Liver (tissue), 9 donors: ENCODE data around the gene DMXL2. TPM values are rescaled to one million over a fixed set of nuclear protein-coding genes. Genes with fewer than 3 reads are reported as not detected.

ENCODE experiments used
- DNase-seq: peaks from one replicate; pipeline ENCODE4 v3.0.0-alpha.2; 2017; ENCODE audit warnings: low spot score
- H3K27ac ChIP-seq, 2 donors: one replicate each; pipeline ENCODE4 v1.7.0; 2013; ENCODE audit warnings: inconsistent platforms in 2 of 2, low read length in 2 of 2, control low read depth in 1 of 2, low read depth in 1 of 2, mild to moderate bottlenecking in 1 of 2
- H3K27me3 ChIP-seq, 4 donors: one replicate each; pipeline versions ENCODE4 v1.6.1 to v1.7.0; 2013; ENCODE audit warnings: low read length in 3 of 4, inconsistent platforms in 1 of 4, mild to moderate bottlenecking in 1 of 4, moderate library complexity in 1 of 4; ENCODE audit not compliant: control insufficient read depth in 4 of 4, insufficient read depth in 4 of 4
- H3K36me3 ChIP-seq, 4 donors: one replicate each; pipeline versions ENCODE4 v1.6.1 to v1.7.0; 2013; ENCODE audit warnings: low read length in 3 of 4, mild to moderate bottlenecking in 3 of 4, low read depth in 1 of 4, moderate library complexity in 1 of 4; ENCODE audit not compliant: control insufficient read depth in 4 of 4, insufficient read depth in 3 of 4
- H3K4me1 ChIP-seq, 4 donors: one replicate each; pipeline versions ENCODE4 v1.6.1 to v1.7.0; 2013; ENCODE audit warnings: low read length in 3 of 4, mild to moderate bottlenecking in 3 of 4, moderate library complexity in 1 of 4; ENCODE audit not compliant: control insufficient read depth in 4 of 4, insufficient read depth in 4 of 4
- H3K4me3 ChIP-seq, 3 donors: one replicate each; pipeline versions ENCODE4 v1.6.1 to v1.7.0; 2013; ENCODE audit warnings: low read length in 3 of 3, control low read depth in 1 of 3, low read depth in 1 of 3, mild to moderate bottlenecking in 1 of 3
- H3K9ac ChIP-seq, 2 donors: one replicate each; pipeline ENCODE4 v1.7.0; 2013; ENCODE audit warnings: low read length in 2 of 2, mild to moderate bottlenecking in 2 of 2, moderate library complexity in 2 of 2, control low read depth in 1 of 2, low read depth in 1 of 2
- H3K9me3 ChIP-seq, 4 donors: one replicate each; pipeline versions ENCODE4 v1.6.1 to v1.7.0; 2013; ENCODE audit warnings: low read length in 3 of 4; ENCODE audit not compliant: control insufficient read depth in 4 of 4
- EGR1 ChIP-seq, 2 donors: IDR thresholded peaks; 2 replicates each; pipeline ENCODE4 v1.6.1; 2016 to 2018; ENCODE audit warnings: antibody characterized with exemption in 2 of 2, low read depth in 2 of 2
- FOXA1 ChIP-seq: IDR thresholded peaks from 2 replicates; pipeline ENCODE4 v1.6.1; 2016; ENCODE audit warnings: antibody characterized with exemption
- FOXA2 ChIP-seq: IDR thresholded peaks from 2 replicates; pipeline ENCODE4 v1.6.1; 2016; ENCODE audit warnings: antibody characterized with exemption
- GABPA ChIP-seq, 2 donors: IDR thresholded peaks in 1 of 2; conservative IDR thresholded peaks in 1 of 2; 2 replicates each; pipeline ENCODE4 v1.6.1; 2016; ENCODE audit warnings: antibody characterized with exemption in 2 of 2, mild to moderate bottlenecking in 1 of 2, moderate library complexity in 1 of 2
- HNF4A ChIP-seq, 2 donors: conservative IDR thresholded peaks; 2 replicates each; pipeline ENCODE4 v1.6.1; 2016; ENCODE audit warnings: antibody characterized with exemption in 2 of 2, mild to moderate bottlenecking in 2 of 2
- HNF4G ChIP-seq: IDR thresholded peaks from 2 replicates; pipeline ENCODE4 v1.6.1; 2016; ENCODE audit warnings: antibody characterized with exemption
- JUND ChIP-seq, 2 donors: IDR thresholded peaks; 2 replicates each; pipeline ENCODE4 v1.6.1; 2016; ENCODE audit warnings: antibody characterized with exemption in 2 of 2
- NR2F2 ChIP-seq: IDR thresholded peaks from 2 replicates; pipeline ENCODE4 v1.6.1; 2016; ENCODE audit warnings: antibody characterized with exemption
- RAD21 ChIP-seq, 2 donors: IDR thresholded peaks; 2 replicates each; pipeline ENCODE4 v1.6.1; 2016; ENCODE audit warnings: antibody characterized with exemption in 2 of 2, mild to moderate bottlenecking in 2 of 2
- RXRA ChIP-seq, 2 donors: IDR thresholded peaks; 2 replicates each; pipeline ENCODE4 v1.6.1; 2017 to 2018; ENCODE audit warnings: antibody characterized with exemption in 2 of 2, mild to moderate bottlenecking in 1 of 2
- SP1 ChIP-seq: IDR thresholded peaks from 2 replicates; pipeline ENCODE4 v1.6.1; 2018; ENCODE audit warnings: antibody characterized with exemption, mild to moderate bottlenecking
- TAF1 ChIP-seq: conservative IDR thresholded peaks from 2 replicates; pipeline ENCODE4 v1.6.1; 2016; ENCODE audit warnings: antibody characterized with exemption, mild to moderate bottlenecking
- YY1 ChIP-seq: IDR thresholded peaks from 2 replicates; pipeline ENCODE4 v1.6.1; 2016; ENCODE audit warnings: antibody characterized with exemption, mild to moderate bottlenecking
- WGBS: extraction: QIAGEN DNeasy Blood & Tissue Kit; methylation state at CpG from one replicate; pipeline ENCODE4 v1.1.7; 2013; 5-methylcytosine and 5-hydroxymethylcytosine counted together
- polyA plus RNA-seq, 2 donors: library from polyadenylated mRNA; stranded (reverse) in 1 of 2; unstranded in 1 of 2; fragments of 200-250 nt in 1 of 2; fragments of >200 nt in 1 of 2; fragmentation: Nextera tagmentation in 1 of 2; extraction: Ambion mirVana in 1 of 2; gene quantifications; one replicate each; pipeline versions ENCODE4 v1.2.1 to v1.2.3, GENCODE V29; 2013 to 2015
- total RNA-seq, 2 donors: library from RNA; depleted of rRNA; stranded (reverse); fragments of >200 nt; gene quantifications; one replicate each; pipeline ENCODE4 v1.2.3, GENCODE V29; 2014
- TF ChIP-seq, protein P1 (sequence below): IDR thresholded peaks from 2 replicates; pipeline ENCODE4 v1.6.1; 2016; ENCODE audit warnings: antibody characterized with exemption
- TF ChIP-seq, protein P2 (sequence below): IDR thresholded peaks from 2 replicates; pipeline ENCODE4 v1.6.1; 2016; ENCODE audit warnings: antibody characterized with exemption, mild to moderate bottlenecking
- TF ChIP-seq, protein P3 (sequence below): fragments of 150-350 bp; IDR thresholded peaks from 2 replicates; pipeline ENCODE4 v1.5.1; 2017; ENCODE audit warnings: improper control_type of control experiment, low read depth, low read length; ENCODE audit not compliant: missing input control
- TF ChIP-seq, protein P4 (sequence below): IDR thresholded peaks from 2 replicates; pipeline ENCODE4 v1.6.1; 2016; ENCODE audit warnings: antibody characterized with exemption
- TF ChIP-seq, protein P5 (sequence below): IDR thresholded peaks from 2 replicates; pipeline ENCODE4 v1.6.1; 2016; ENCODE audit warnings: antibody characterized with exemption
- donor health status: healthy.
- donor health status: healthy.
- donor health status: healthy.
- donor health status: healthy.
- donor health status: healthy.

Gene DMXL2
- total and polyA plus RNA-seq, 4 donors = 3.4 to 58.5 (median 17.6) TPM

DNA sequence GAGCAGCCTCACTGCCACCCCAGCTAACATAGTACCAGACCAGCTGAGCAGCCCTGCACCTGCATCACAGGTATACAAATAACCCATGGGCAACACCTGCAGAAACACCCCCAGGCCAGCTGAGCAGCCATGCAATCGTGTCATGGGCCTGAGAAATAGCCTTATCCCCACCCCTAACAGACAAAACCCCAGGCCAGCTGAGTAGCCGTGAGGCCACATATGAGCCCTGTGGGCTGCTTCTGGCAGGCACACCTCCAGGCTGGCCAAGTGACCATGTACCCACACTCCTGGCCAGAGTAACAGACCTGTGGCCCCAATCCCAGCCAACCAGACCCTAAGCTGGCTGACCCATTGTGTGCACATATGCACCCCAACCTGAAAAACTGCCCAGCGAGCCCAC, 138.6 kb downstream of the DMXL2 start:
- Histone ChIP-seq H3K4me1 (no peaks in the 10 kb centered on the region), H3K9me3 (peaks cover 0 to 3% (median 0%) of the 10 kb centered on the region in 4 donors), H3K4me3 (no peak overlapping the region), H3K9ac (no peak overlapping the region), H3K36me3 (peaks cover 0 to 24% (median 7%) of the 10 kb centered on the region in 4 donors), H3K27ac (no peak overlapping the region), H3K27me3 (no peaks in the 10 kb centered on the region)
- no peak for DNase-seq
- TF ChIP-seq HNF4A (conservative IDR thresholded peaks at IDR 0.05) (no peak), FOXA2 (no peak), YY1 (no peak), HNF4G (no peak), SP1 (no peak), RXRA (IDR thresholded peaks at IDR 0.05) (no peak), JUND (IDR thresholded peaks at IDR 0.05) (no peak), RAD21 (IDR thresholded peaks at IDR 0.05) (no peak), EGR1 (IDR thresholded peaks at IDR 0.05; ENCODE audit: low read depth in 2 of 2) (no peak)
- TF ChIP-seq, protein P1, sequence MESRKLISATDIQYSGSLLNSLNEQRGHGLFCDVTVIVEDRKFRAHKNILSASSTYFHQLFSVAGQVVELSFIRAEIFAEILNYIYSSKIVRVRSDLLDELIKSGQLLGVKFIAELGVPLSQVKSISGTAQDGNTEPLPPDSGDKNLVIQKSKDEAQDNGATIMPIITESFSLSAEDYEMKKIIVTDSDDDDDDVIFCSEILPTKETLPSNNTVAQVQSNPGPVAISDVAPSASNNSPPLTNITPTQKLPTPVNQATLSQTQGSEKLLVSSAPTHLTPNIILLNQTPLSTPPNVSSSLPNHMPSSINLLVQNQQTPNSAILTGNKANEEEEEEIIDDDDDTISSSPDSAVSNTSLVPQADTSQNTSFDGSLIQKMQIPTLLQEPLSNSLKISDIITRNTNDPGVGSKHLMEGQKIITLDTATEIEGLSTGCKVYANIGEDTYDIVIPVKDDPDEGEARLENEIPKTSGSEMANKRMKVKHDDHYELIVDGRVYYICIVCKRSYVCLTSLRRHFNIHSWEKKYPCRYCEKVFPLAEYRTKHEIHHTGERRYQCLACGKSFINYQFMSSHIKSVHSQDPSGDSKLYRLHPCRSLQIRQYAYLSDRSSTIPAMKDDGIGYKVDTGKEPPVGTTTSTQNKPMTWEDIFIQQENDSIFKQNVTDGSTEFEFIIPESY = no peak
- TF ChIP-seq, protein P2, sequence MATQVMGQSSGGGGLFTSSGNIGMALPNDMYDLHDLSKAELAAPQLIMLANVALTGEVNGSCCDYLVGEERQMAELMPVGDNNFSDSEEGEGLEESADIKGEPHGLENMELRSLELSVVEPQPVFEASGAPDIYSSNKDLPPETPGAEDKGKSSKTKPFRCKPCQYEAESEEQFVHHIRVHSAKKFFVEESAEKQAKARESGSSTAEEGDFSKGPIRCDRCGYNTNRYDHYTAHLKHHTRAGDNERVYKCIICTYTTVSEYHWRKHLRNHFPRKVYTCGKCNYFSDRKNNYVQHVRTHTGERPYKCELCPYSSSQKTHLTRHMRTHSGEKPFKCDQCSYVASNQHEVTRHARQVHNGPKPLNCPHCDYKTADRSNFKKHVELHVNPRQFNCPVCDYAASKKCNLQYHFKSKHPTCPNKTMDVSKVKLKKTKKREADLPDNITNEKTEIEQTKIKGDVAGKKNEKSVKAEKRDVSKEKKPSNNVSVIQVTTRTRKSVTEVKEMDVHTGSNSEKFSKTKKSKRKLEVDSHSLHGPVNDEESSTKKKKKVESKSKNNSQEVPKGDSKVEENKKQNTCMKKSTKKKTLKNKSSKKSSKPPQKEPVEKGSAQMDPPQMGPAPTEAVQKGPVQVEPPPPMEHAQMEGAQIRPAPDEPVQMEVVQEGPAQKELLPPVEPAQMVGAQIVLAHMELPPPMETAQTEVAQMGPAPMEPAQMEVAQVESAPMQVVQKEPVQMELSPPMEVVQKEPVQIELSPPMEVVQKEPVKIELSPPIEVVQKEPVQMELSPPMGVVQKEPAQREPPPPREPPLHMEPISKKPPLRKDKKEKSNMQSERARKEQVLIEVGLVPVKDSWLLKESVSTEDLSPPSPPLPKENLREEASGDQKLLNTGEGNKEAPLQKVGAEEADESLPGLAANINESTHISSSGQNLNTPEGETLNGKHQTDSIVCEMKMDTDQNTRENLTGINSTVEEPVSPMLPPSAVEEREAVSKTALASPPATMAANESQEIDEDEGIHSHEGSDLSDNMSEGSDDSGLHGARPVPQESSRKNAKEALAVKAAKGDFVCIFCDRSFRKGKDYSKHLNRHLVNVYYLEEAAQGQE = no peak
- TF ChIP-seq, protein P3, sequence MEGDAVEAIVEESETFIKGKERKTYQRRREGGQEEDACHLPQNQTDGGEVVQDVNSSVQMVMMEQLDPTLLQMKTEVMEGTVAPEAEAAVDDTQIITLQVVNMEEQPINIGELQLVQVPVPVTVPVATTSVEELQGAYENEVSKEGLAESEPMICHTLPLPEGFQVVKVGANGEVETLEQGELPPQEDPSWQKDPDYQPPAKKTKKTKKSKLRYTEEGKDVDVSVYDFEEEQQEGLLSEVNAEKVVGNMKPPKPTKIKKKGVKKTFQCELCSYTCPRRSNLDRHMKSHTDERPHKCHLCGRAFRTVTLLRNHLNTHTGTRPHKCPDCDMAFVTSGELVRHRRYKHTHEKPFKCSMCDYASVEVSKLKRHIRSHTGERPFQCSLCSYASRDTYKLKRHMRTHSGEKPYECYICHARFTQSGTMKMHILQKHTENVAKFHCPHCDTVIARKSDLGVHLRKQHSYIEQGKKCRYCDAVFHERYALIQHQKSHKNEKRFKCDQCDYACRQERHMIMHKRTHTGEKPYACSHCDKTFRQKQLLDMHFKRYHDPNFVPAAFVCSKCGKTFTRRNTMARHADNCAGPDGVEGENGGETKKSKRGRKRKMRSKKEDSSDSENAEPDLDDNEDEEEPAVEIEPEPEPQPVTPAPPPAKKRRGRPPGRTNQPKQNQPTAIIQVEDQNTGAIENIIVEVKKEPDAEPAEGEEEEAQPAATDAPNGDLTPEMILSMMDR = no peak
- 96% methylated on average over 3 of the region's 3 CpGs for WGBS

DNA sequence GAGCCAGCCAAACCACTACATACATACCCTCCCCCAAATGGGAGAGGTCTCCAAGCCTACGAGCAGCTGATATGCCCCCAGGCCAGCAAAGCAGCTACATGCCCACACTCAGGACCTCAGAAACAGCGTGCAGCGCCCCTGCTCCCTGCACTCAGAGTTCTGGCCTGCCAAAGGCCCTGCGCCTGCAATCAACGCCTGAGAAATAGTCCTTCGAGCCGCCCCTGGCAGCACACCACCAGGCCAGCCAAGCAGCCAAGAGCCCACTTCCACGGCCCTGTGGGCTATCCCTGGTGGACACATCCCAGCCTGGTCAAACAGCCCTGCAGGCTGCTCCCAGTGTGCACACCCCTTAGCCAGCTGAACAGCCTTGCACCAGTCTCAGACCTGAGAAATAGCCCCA, 139.1 kb downstream of the DMXL2 start:
- DNase-seq = no peak
- no peak overlapping the region for H3K9ac ChIP-seq
- no peak overlapping the region for H3K4me3 ChIP-seq
- H3K4me1 ChIP-seq = no peaks in the 10 kb centered on the region
- WGBS = 85% methylated on average over 8 of the region's 8 CpGs
- peaks cover 0 to 24% (median 7%) of the 10 kb centered on the region in 4 donors for H3K36me3 ChIP-seq
- H3K27me3 ChIP-seq = no peaks in the 10 kb centered on the region
- no peak overlapping the region for H3K27ac ChIP-seq
- H3K9me3 ChIP-seq = peaks cover 0 to 3% (median 0%) of the 10 kb centered on the region in 4 donors
- TF ChIP-seq HNF4A (conservative IDR thresholded peaks at IDR 0.05) (no peak), JUND (IDR thresholded peaks at IDR 0.05) (no peak), TAF1 (no peak), EGR1 (IDR thresholded peaks at IDR 0.05; ENCODE audit: low read depth in 2 of 2) (no peak), SP1 (no peak), YY1 (no peak), RAD21 (IDR thresholded peaks at IDR 0.05) (no peak), HNF4G (no peak), RXRA (IDR thresholded peaks at IDR 0.05) (no peak), GABPA (IDR thresholded peaks at IDR 0.05 in 1 of 2, conservative IDR thresholded peaks at IDR 0.05 in 1 of 2) (no peak), FOXA2 (no peak), FOXA1 (no peak), NR2F2 (no peak)
- TF ChIP-seq, protein P4, sequence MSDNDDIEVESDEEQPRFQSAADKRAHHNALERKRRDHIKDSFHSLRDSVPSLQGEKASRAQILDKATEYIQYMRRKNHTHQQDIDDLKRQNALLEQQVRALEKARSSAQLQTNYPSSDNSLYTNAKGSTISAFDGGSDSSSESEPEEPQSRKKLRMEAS = no peak
- TF ChIP-seq, protein P3 = no peak
- TF ChIP-seq, protein P2 = no peak
- TF ChIP-seq, protein P5, sequence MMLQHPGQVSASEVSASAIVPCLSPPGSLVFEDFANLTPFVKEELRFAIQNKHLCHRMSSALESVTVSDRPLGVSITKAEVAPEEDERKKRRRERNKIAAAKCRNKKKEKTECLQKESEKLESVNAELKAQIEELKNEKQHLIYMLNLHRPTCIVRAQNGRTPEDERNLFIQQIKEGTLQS = no peak
